DOHH2 (cell line): ENCODE results near the gene SH2D5.
"Not testable (repeated sequence)": the region's sequence is repeated elsewhere in the genome, so short reads cannot be mapped to it uniquely, and the experiment has no call there.

Source experiments
- H3F3A ChIP-seq: fragments of 200-600 bp; sonication (generic), shearing (Covaris generic); 2 replicates; pipeline ENCODE4 v1.6.0; 2016; ENCODE audit warnings: antibody characterized with exemption, mild to moderate bottlenecking; ENCODE audit not compliant: control insufficient read depth, insufficient read depth
- H3K27ac ChIP-seq: fragments of 200-600 bp; sonication (generic); 2 replicates; pipeline ENCODE4 v1.5.1; 2014; ENCODE audit warnings: low read depth, mild to moderate bottlenecking, low read length, moderate library complexity
- H3K27me3 ChIP-seq: fragments of 200-600 bp; sonication (generic); 2 replicates; pipeline ENCODE4 v1.6.1; 2014; ENCODE audit warnings: mild to moderate bottlenecking, low read length, mixed read lengths; ENCODE audit not compliant: control insufficient read depth
- H3K36me3 ChIP-seq: fragments of 200-600 bp; sonication (generic); 2 replicates; pipeline ENCODE4 v1.6.1; 2014; ENCODE audit warnings: mild to moderate bottlenecking, low read length, moderate library complexity, mixed read lengths; ENCODE audit not compliant: control insufficient read depth
- H3K4me1 ChIP-seq: fragments of 200-600 bp; sonication (generic); 2 replicates; pipeline ENCODE4 v1.6.1; 2014; ENCODE audit warnings: mild to moderate bottlenecking, low read length, mixed read lengths; ENCODE audit not compliant: control insufficient read depth
- H3K4me2 ChIP-seq: fragments of 200-600 bp; sonication (generic); 2 replicates; pipeline ENCODE4 v1.6.0; 2014; ENCODE audit warnings: mild to moderate bottlenecking, low read length, moderate library complexity
- H3K4me3 ChIP-seq: fragments of 200-600 bp; sonication (generic); 2 replicates; pipeline ENCODE4 v1.5.1; 2014; ENCODE audit warnings: mild to moderate bottlenecking, low read length, mixed read lengths
- H3K79me2 ChIP-seq: fragments of 200-600 bp; sonication (generic); 2 replicates; pipeline ENCODE4 v1.6.1; 2014; ENCODE audit warnings: mild to moderate bottlenecking, low read length, mixed read lengths; ENCODE audit not compliant: control insufficient read depth
- H3K9me2 ChIP-seq: fragments of 200-600 bp; sonication (generic); replicated peaks from 2 replicates; pipeline ENCODE4 v1.6.1; 2014; ENCODE audit warnings: mild to moderate bottlenecking, low read length, mixed read lengths; ENCODE audit not compliant: control insufficient read depth
- H3K9me3 ChIP-seq: fragments of 200-600 bp; sonication (generic); 2 replicates; pipeline ENCODE4 v1.6.1; 2014; ENCODE audit warnings: antibody characterized with exemption, low read length, mixed read lengths; ENCODE audit not compliant: control insufficient read depth, insufficient read depth
- H4K20me1 ChIP-seq: fragments of 200-600 bp; sonication (generic); 2 replicates; pipeline ENCODE4 v1.6.0; 2014; ENCODE audit warnings: low read depth, mild to moderate bottlenecking, antibody characterized with exemption, low read length, moderate library complexity; ENCODE audit not compliant: control insufficient read depth, insufficient read depth
- CTCF ChIP-seq: fragments of 200-600 bp; sonication (generic); IDR thresholded peaks from one replicate; pipeline ENCODE4 v1.5.1; 2014; ENCODE audit warnings: antibody characterized with exemption, mild to moderate bottlenecking, low read depth, low read length; ENCODE audit not compliant: poor library complexity, severe bottlenecking
- EZH2phosphoT487 ChIP-seq: fragments of 200-600 bp; sonication (generic); IDR thresholded peaks from 2 replicates; pipeline ENCODE4 v1.6.1; 2017; ENCODE audit warnings: borderline replicate concordance, mild to moderate bottlenecking, antibody characterized with exemption, low read length, moderate library complexity, mixed read lengths

The SH2D5 gene

GRCh38 chr1:20719871-20720620, 12.5 kb downstream of the SH2D5 start:
- H3K27ac ChIP-seq = no peak overlapping the region
- peaks cover 3% of the 10 kb centered on the region; the same call in 1 of the 2 replicates for H3K4me1 ChIP-seq
- H3K4me3 ChIP-seq = no peak overlapping the region
- no peaks in the 10 kb centered on the region for H3K9me2 ChIP-seq
- H4K20me1 ChIP-seq = no peaks in the 10 kb centered on the region
- H3F3A ChIP-seq = no peaks in the 10 kb centered on the region
- peaks cover 21% of the 10 kb centered on the region for H3K27me3 ChIP-seq
- no peaks in the 10 kb centered on the region for H3K9me3 ChIP-seq
- no peak overlapping the region for H3K4me2 ChIP-seq
- no peak for TF ChIP-seq CTCF
- no peak for TF ChIP-seq EZH2phosphoT487
- H3K79me2 ChIP-seq = no peaks in the 10 kb centered on the region
- H3K36me3 ChIP-seq = no peaks in the 10 kb centered on the region

GRCh38 chr1:20719261-20719660, 13.2 kb downstream of the SH2D5 start:
- no peak for TF ChIP-seq CTCF
- no peak for TF ChIP-seq EZH2phosphoT487
- no peaks in the 10 kb centered on the region for H3K36me3 ChIP-seq
- no peaks in the 10 kb centered on the region for H4K20me1 ChIP-seq
- no peaks in the 10 kb centered on the region for H3K79me2 ChIP-seq
- H3K27ac ChIP-seq = no peak overlapping the region
- no peaks in the 10 kb centered on the region for H3K9me2 ChIP-seq
- no peak overlapping the region for H3K4me2 ChIP-seq
- H3F3A ChIP-seq = no peaks in the 10 kb centered on the region
- H3K9me3 ChIP-seq = no peaks in the 10 kb centered on the region
- peaks cover 3% of the 10 kb centered on the region; the same call in 1 of the 2 replicates for H3K4me1 ChIP-seq
- peaks cover 21% of the 10 kb centered on the region for H3K27me3 ChIP-seq
- no peak overlapping the region for H3K4me3 ChIP-seq

DNA sequence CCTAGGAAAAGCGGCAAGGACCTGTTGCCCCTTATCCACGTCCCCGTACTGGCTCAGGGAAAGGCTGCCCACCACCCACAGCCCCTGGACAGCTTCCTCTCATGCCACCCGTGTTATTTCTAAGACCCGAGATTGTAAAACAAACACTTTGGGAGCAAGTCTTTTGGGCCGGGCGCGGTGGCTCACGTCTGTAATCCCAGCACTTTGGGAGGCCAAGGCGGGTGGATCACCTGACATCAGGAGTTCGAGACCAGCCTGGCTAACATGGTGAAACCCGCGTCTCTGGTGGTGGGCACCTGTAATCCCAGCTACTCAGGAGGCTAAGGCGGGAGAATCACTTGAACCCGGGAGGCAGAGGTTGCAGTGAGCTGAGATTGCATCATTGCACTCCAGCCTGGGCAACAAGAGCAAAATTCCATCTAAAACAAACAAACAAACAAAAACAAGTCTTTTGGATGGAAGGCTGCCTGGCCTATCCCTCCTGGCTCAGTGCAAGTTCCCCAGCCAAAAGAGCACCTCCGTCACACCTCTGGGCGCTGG, 14.1 kb downstream of the SH2D5 start:
- Histone ChIP-seq H3K4me2 (peak overlapping the region; percentile 42), H3K4me3 (peak overlapping the region; percentile 38; the same call in 1 of the 2 replicates), H3K27me3 (peaks cover 21% of the 10 kb centered on the region)
- H3K79me2 ChIP-seq, H3K9me2 ChIP-seq, H3K4me1 ChIP-seq, H3F3A ChIP-seq, H4K20me1 ChIP-seq, H3K27ac ChIP-seq, H3K9me3 ChIP-seq, H3K36me3 ChIP-seq: not testable (repeated sequence)
